GM12878 (cell line): ENCODE data around the gene ASCC1. TPM values are rescaled to one million over a fixed set of nuclear protein-coding genes. Genes with fewer than 3 reads are reported as not detected.

Experiments
- ATAC-seq: fragments of 200-7000 bp; cut with Tn5 transposase; 3 replicates; pipeline ENCODE4 v1.9.1; 2020; ENCODE audit warnings: mild to moderate bottlenecking, moderate library complexity
- BruUV-seq: library from RNA; stranded (reverse); fragments of 400-500 nt; replicated peaks from 2 replicates; lab custom pipeline; 2021; lab: Mats Ljungman, UMichigan
- CTCF ChIA-PET: fragments of 300-600 bp; sonication (Branson Sonifier 250); formaldehyde crosslinking; extraction: SDS; loops from one replicate; lab custom pipeline; 2021; ENCODE audit warnings: inconsistent platforms; lab: Yijun Ruan, JAX
- POLR2A ChIA-PET: fragments of 350-600 bp; formaldehyde crosslinking; extraction: SDS; loops from one replicate; lab custom pipeline; 2021; ENCODE audit warnings: inconsistent platforms; lab: Charles Lee
- RAD21 ChIA-PET: fragments of 300-600 bp; sonication (Branson Sonifier 250); formaldehyde crosslinking; loops from one replicate; lab custom pipeline; 2023; ENCODE audit warnings: antibody characterized with exemption; ENCODE audit not compliant: unreplicated experiment; lab: Charles Lee
- SMC1A ChIA-PET: fragments of 300-600 bp; sonication (Branson Sonifier 250); formaldehyde crosslinking; loops from one replicate; lab custom pipeline; 2023; ENCODE audit not compliant: unreplicated experiment, uncharacterized antibody; lab: Charles Lee
- DNase-seq: peaks from one replicate; pipeline ENCODE4 v3.0.0-alpha.2; 2011; ENCODE audit warnings: low read depth, low spot score
- FAIRE-seq: peaks from 3 replicates; lab custom pipeline; 2011; peaks lifted over from hg19 to GRCh38; lab: Jason Lieb, UNC
- H2AFZ ChIP-seq: 2 replicates; pipeline ENCODE4 v1.6.0; 2011; ENCODE audit warnings: low read depth, low read length, control low read depth; ENCODE audit not compliant: control insufficient read depth
- H3K27ac ChIP-seq: 2 replicates; pipeline ENCODE4 v1.5.1; 2011; ENCODE audit warnings: control low read depth; ENCODE audit not compliant: control insufficient read depth, insufficient read depth
- H3K27me3 ChIP-seq, 2 experiments: replicated peaks in 1 of 2; 2 replicates each; pipeline versions ENCODE4 v1.6.0 to v1.6.1; 2011; ENCODE audit warnings: low read length in 1 of 2; ENCODE audit not compliant: control insufficient read depth in 2 of 2, insufficient read depth in 2 of 2
- H3K36me3 ChIP-seq, 2 experiments: 2 replicates each; pipeline ENCODE4 v1.5.1; 2011; ENCODE audit warnings: low read length in 1 of 2; ENCODE audit not compliant: control insufficient read depth in 2 of 2, insufficient read depth in 2 of 2
- H3K4me1 ChIP-seq: 2 replicates; pipeline ENCODE4 v1.6.1; 2011; ENCODE audit warnings: mild to moderate bottlenecking, low read length, moderate library complexity, mixed read lengths; ENCODE audit not compliant: control insufficient read depth, insufficient read depth
- H3K4me2 ChIP-seq: 2 replicates; pipeline ENCODE4 v1.6.0; 2011; ENCODE audit warnings: control low read depth; ENCODE audit not compliant: control insufficient read depth, insufficient read depth
- H3K4me3 ChIP-seq: fragments of 200-600 bp; sonication (generic); 2 replicates; pipeline ENCODE4 v1.5.1; 2016
- H3K79me2 ChIP-seq: 2 replicates; pipeline ENCODE4 v1.6.0; 2011; ENCODE audit warnings: low read length; ENCODE audit not compliant: control insufficient read depth, insufficient read depth
- H3K9ac ChIP-seq: 2 replicates; pipeline ENCODE4 v1.8.0; 2011; ENCODE audit warnings: low read length, control low read depth, mixed read lengths; ENCODE audit not compliant: control insufficient read depth, insufficient read depth
- H3K9me3 ChIP-seq: replicated peaks from 3 replicates; pipeline ENCODE4 v1.5.1; 2011; ENCODE audit warnings: mild to moderate bottlenecking, low read length; ENCODE audit not compliant: control insufficient read depth, insufficient read depth
- H4K20me1 ChIP-seq: 2 replicates; pipeline ENCODE4 v1.6.0; 2011; ENCODE audit not compliant: control insufficient read depth, insufficient read depth
- JUND ChIP-seq: IDR thresholded peaks from 2 replicates; pipeline ENCODE4 v1.6.1; 2012; ENCODE audit warnings: low read depth, mild to moderate bottlenecking, low read length, improper control_type of control experiment, moderate library complexity
- MEF2A ChIP-seq: IDR thresholded peaks from 2 replicates; pipeline ENCODE4 v1.6.1; 2011; ENCODE audit warnings: low read depth, mild to moderate bottlenecking, low read length, moderate library complexity; ENCODE audit not compliant: insufficient read depth
- MYC ChIP-seq: IDR thresholded peaks from 2 replicates; pipeline ENCODE4 v1.6.1; 2011; ENCODE audit warnings: mild to moderate bottlenecking, low read length, moderate library complexity, inconsistent platforms; ENCODE audit not compliant: insufficient read depth, insufficient replicate concordance, insufficient read length, severe bottlenecking
- NKRF ChIP-seq: fragments of 450-650 bp; conservative IDR thresholded peaks from 2 replicates; pipeline ENCODE4 v1.6.1; 2017; ENCODE audit warnings: mild to moderate bottlenecking, moderate library complexity
- NR2F1 ChIP-seq: fragments of 450-650 bp; conservative IDR thresholded peaks from 2 replicates; pipeline ENCODE4 v1.6.1; 2017; ENCODE audit warnings: mild to moderate bottlenecking
- RELB ChIP-seq: fragments of 450-650 bp; IDR thresholded peaks from 2 replicates; pipeline ENCODE4 v1.6.1; 2017; ENCODE audit warnings: low read depth, mild to moderate bottlenecking, moderate library complexity
- SP1 ChIP-seq: IDR thresholded peaks from one replicate; pipeline ENCODE4 v1.6.1; 2011; ENCODE audit warnings: low read depth, low read length
- SREBF2 ChIP-seq: IDR thresholded peaks from 2 replicates; pipeline ENCODE4 v1.6.1; 2012; ENCODE audit warnings: mild to moderate bottlenecking, low read length
- TARDBP ChIP-seq: IDR thresholded peaks from 2 replicates; pipeline ENCODE4 v1.6.1; 2016; ENCODE audit warnings: borderline replicate concordance
- WGBS: methylation state at CpG from one replicate; pipeline ENCODE4 v1.1.6; 2016; ENCODE audit warnings: low lambda C conversion rate; ENCODE audit not compliant: insufficient replicate concordance, insufficient coverage; ENCODE audit errors: missing lambda C conversion rate; 5-methylcytosine and 5-hydroxymethylcytosine counted together
- in situ Hi-C: fragments of 300-500 bp; cut with MboI; formaldehyde crosslinking; loops from 9 replicates; pipeline ENCODE4 v1.14.3; 2018; ENCODE audit warnings: mixed read lengths
- intact Hi-C: fragments of 100-400 bp; cut with micrococcal nuclease; formaldehyde crosslinking; loops from one replicate; pipeline ENCODE4 v1.14.2; 2022; ENCODE audit not compliant: unreplicated experiment
- polyA plus RNA-seq, 11 experiments: library from polyadenylated mRNA; depleted of rRNA in 4 of 11; unstranded in 6 of 11; stranded (reverse) in 5 of 11; fragments of >200 nt; fragmentation: Nextera tagmentation in 4 of 11; fragmentation: Illumina TruSeq in 1 of 11; extraction: Ambion mirVana in 4 of 11; extraction: Trizol in 1 of 11; gene quantifications; 1 replicate in 1 of 11; 2 replicates in 10 of 11; pipeline versions ENCODE4 v1.2.1 to v1.2.3, GENCODE V29; 2011 to 2016; ENCODE audit warnings: inconsistent platforms in 2 of 11, missing spikeins in 2 of 11, low read depth in 1 of 11
- total RNA-seq, 4 experiments: library from RNA; depleted of rRNA in 3 of 4; stranded (reverse); fragments of >200 nt in 3 of 4; fragmentation: Illumina TruSeq in 1 of 4; extraction: Trizol in 1 of 4; gene quantifications; 2 replicates each; pipeline versions ENCODE4 v1.2.1 to v1.2.3, GENCODE V29; 2013 to 2021

ASCC1 gene
- total and polyA plus RNA-seq, 10 of the 15 experiments (the other 5 are each of a cell fraction or from before 2014, with no cell fraction given), result 23.3 to 80.6 (median 42.8) TPM

GRCh38 chr10:72068126-72068765 lies 147.8 kb downstream of the ASCC1 start:
- Histone ChIP-seq H3K79me2 (no peaks in the 10 kb centered on the region), H3K4me2 (no peak overlapping the region), H2AFZ (no peak overlapping the region), H3K9me3 (no peaks in the 10 kb centered on the region), H3K36me3 (no peaks in the 10 kb centered on the region), H3K27ac (no peak overlapping the region), H3K4me3 (no peak overlapping the region), H3K9ac (no peak overlapping the region), H4K20me1 (no peaks in the 10 kb centered on the region), H3K4me1 (no peaks in the 10 kb centered on the region), H3K27me3 (no peaks in the 10 kb centered on the region)
- in situ Hi-C loops (no loop called here), intact Hi-C loops (no loop called here)
- ChIA-PET CTCF (interaction anchor here (0.5 to 7.0 kb wide), 4 partner anchors 8 to 182 kb away, joined by 3 to 65 read pairs (median 7); no protein-coding TSS in a partner anchor), POLR2A (no interaction called here), RAD21 (interaction anchor here (2.4 to 3.8 kb wide), 3 partner anchors 19 to 269 kb away, joined by 9 to 34 read pairs (median 13); no protein-coding TSS in a partner anchor), SMC1A (interaction anchor here (0.6 to 1.4 kb wide), 4 partner anchors 18 to 270 kb away, joined by 3 read pairs; no protein-coding TSS in a partner anchor)
- TF ChIP-seq MYC (no peak), MEF2A (no peak), SREBF2 (no peak), NKRF (no peak), TARDBP (no peak), JUND (no peak), RELB (no peak), SP1 (no peak), NR2F1 (no peak)
- ATAC-seq, result peak; percentile 12; the same call in 1 of the 3 replicates
- no TSS peak for BruUV-seq
- 67% methylated on average over 10 of the region's 11 CpGs for WGBS
- no peak for DNase-seq
- no peak for FAIRE-seq
